Mucosa of rectum (tissue), 2 donors: ENCODE measurements around the gene MICAL3.

Source experiments
- H3K27ac ChIP-seq, 2 donors: one replicate each; pipeline ENCODE4 v1.7.0; 2013; ENCODE audit warnings: inconsistent platforms in 2 of 2, low read depth in 2 of 2, low read length in 2 of 2
- H3K27me3 ChIP-seq, 2 donors: one replicate each; pipeline ENCODE4 v1.7.0; 2013; ENCODE audit warnings: low read length in 2 of 2; ENCODE audit not compliant: control insufficient read depth in 2 of 2, insufficient read depth in 2 of 2
- H3K36me3 ChIP-seq, 2 donors: one replicate each; pipeline ENCODE4 v1.7.0; 2013; ENCODE audit warnings: low read length in 2 of 2; ENCODE audit not compliant: control insufficient read depth in 2 of 2, insufficient read depth in 2 of 2
- H3K4me1 ChIP-seq, 2 donors: one replicate each; pipeline ENCODE4 v1.7.0; 2013; ENCODE audit warnings: low read length in 2 of 2, mild to moderate bottlenecking in 1 of 2; ENCODE audit not compliant: control insufficient read depth in 2 of 2, insufficient read depth in 2 of 2
- H3K4me3 ChIP-seq, 2 donors: one replicate each; pipeline ENCODE4 v1.7.0; 2013; ENCODE audit warnings: low read length in 2 of 2
- H3K9ac ChIP-seq, 2 donors: one replicate each; pipeline ENCODE4 v1.7.0; 2013; ENCODE audit warnings: low read length in 2 of 2, low read depth in 1 of 2, mild to moderate bottlenecking in 1 of 2
- H3K9me3 ChIP-seq, 2 donors: one replicate each; pipeline ENCODE4 v1.7.0; 2013; ENCODE audit warnings: low read length in 2 of 2; ENCODE audit not compliant: control insufficient read depth in 2 of 2
- donor health status: healthy.
- donor health status: Normal muscosa, but diverticular disease.

MICAL3 gene

GRCh38 chr22:17968126-17968525, 56.2 kb downstream of the MICAL3 start:
- Histone ChIP-seq H3K9me3 (no peaks in the 10 kb centered on the region), H3K36me3 (peaks cover 0 to 2% of the 10 kb centered on the region in 2 donors), H3K4me1 (no peaks in the 10 kb centered on the region), H3K27ac (no peak overlapping the region), H3K9ac (no peak overlapping the region), H3K4me3 (no peak overlapping the region), H3K27me3 (no peaks in the 10 kb centered on the region)

DNA sequence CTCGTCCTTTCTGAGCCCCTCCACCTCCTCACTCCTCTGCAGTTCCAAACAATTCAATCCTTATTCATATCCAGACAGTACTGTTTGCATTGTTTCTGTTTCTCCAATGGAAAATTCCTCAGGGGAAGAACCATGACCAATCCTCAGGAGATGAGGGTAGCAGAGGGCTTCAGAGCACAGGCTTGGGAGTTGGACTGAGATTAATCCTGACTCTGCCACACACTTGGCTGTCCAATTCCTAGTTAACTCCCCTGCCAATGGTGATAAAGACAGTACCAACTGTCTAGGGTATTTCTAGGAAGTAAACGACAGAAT, 58.0 kb downstream of the MICAL3 start:
- Histone ChIP-seq H3K4me1 (no peaks in the 10 kb centered on the region), H3K36me3 (peaks cover 0 to 2% of the 10 kb centered on the region in 2 donors), H3K9ac (no peak overlapping the region), H3K4me3 (no peak overlapping the region), H3K9me3 (no peaks in the 10 kb centered on the region), H3K27ac (no peak overlapping the region), H3K27me3 (no peaks in the 10 kb centered on the region)

- Histone ChIP-seq H3K36me3 (peaks cover 0 to 2% of the 10 kb centered on the region in 2 donors), H3K27ac (no peak overlapping the region), H3K27me3 (no peaks in the 10 kb centered on the region), H3K4me1 (no peaks in the 10 kb centered on the region), H3K9me3 (no peaks in the 10 kb centered on the region), H3K9ac (no peak overlapping the region), H3K4me3 (no peak overlapping the region)
These were observed 58.6 kb downstream of the MICAL3 start for GRCh38 chr22:17965538-17966402.

- Histone ChIP-seq H3K9me3 (no peaks in the 10 kb centered on the region), H3K27me3 (no peaks in the 10 kb centered on the region), H3K4me1 (no peaks in the 10 kb centered on the region), H3K9ac (no peak overlapping the region), H3K36me3 (peaks cover 2% of the 10 kb centered on the region in 2 donors), H3K27ac (no peak overlapping the region), H3K4me3 (no peak overlapping the region)
These were observed 59.7 kb downstream of the MICAL3 start for GRCh38 chr22:17964643-17965042.

DNA sequence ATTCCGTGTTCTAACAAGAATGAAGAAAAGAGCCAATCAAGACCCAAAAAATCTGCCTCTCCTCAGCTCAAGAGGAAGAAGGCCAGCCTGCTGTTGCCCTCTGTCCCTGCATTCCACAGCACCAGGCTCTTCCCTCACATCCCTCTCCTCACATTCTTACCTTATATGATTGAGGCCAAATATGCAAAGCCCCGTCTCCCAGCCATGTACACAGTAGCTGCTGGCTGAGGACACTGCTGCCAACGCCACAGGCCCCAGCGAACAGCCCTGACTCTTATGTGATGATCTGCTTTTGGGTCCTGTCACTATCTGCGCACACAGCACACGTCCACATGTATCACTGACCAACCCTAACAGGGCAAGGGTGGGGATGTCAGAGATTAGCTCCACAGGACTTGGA, 60.2 kb downstream of the MICAL3 start:
- no peak overlapping the region for H3K27ac ChIP-seq
- H3K9me3 ChIP-seq: no peaks in the 10 kb centered on the region
- no peak overlapping the region for H3K9ac ChIP-seq
- H3K27me3 ChIP-seq: no peaks in the 10 kb centered on the region
- H3K4me3 ChIP-seq: no peak overlapping the region
- no peaks in the 10 kb centered on the region for H3K4me1 ChIP-seq
- H3K36me3 ChIP-seq: peaks cover 2 to 4% of the 10 kb centered on the region in 2 donors

GRCh38 chr22:17963015-17963414, 61.3 kb downstream of the MICAL3 start:
- no peak overlapping the region for H3K9ac ChIP-seq

DNA sequence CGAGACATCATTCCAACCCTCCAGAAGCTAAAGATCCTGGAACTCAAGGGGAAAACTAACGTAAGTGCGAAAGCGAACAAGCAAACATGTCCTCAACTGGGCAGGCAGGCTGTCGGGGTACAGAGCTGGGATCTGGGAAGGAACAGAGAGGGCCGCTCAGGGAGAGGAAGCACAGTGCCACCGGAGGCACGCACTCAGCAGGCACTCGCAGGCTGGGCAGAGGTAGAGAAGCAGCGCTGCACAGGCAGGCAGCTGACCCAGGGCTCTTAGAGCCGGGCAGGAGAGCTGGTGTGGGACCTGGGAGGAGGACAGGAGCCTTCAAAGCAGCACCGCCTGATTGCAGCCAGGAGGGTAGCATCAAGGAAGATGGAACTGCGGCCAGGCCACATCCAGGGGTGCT, 62.2 kb downstream of the MICAL3 start:
- Histone ChIP-seq H3K9ac (no peak overlapping the region), H3K4me1 (no peaks in the 10 kb centered on the region), H3K27me3 (no peaks in the 10 kb centered on the region), H3K27ac (no peak overlapping the region), H3K36me3 (peaks cover 2 to 4% of the 10 kb centered on the region in 2 donors), H3K4me3 (no peak overlapping the region), H3K9me3 (no peaks in the 10 kb centered on the region)

More at GRCh38 chr22:17963015-17963414, 61.3 kb downstream of the MICAL3 start:
- H3K27me3 ChIP-seq: no peaks in the 10 kb centered on the region
- peaks cover 2 to 4% of the 10 kb centered on the region in 2 donors for H3K36me3 ChIP-seq
- H3K27ac ChIP-seq: no peak overlapping the region
- no peak overlapping the region for H3K4me3 ChIP-seq
- no peaks in the 10 kb centered on the region for H3K9me3 ChIP-seq
- H3K4me1 ChIP-seq: no peaks in the 10 kb centered on the region

DNA sequence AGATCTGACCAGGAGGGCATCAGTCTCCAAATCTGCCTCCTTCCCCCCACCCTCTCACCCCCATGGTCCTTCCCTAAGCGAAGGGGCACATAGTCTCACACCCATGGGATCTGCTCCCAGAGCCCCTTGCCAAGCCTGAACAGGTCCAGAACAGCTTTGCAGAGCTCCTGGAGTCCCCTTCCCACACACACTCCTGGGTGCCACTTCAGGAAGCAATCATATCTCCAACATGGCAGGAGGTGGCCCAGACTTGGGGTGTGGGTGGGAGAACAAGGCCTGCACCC, 63.0 kb downstream of the MICAL3 start:
- H3K4me1 ChIP-seq: no peaks in the 10 kb centered on the region
- H3K27ac ChIP-seq: no peak overlapping the region
- H3K27me3 ChIP-seq: no peaks in the 10 kb centered on the region
- H3K9me3 ChIP-seq: no peaks in the 10 kb centered on the region
- no peak overlapping the region for H3K9ac ChIP-seq
- H3K36me3 ChIP-seq: peaks cover 2 to 4% of the 10 kb centered on the region in 2 donors
- H3K4me3 ChIP-seq: no peak overlapping the region

DNA sequence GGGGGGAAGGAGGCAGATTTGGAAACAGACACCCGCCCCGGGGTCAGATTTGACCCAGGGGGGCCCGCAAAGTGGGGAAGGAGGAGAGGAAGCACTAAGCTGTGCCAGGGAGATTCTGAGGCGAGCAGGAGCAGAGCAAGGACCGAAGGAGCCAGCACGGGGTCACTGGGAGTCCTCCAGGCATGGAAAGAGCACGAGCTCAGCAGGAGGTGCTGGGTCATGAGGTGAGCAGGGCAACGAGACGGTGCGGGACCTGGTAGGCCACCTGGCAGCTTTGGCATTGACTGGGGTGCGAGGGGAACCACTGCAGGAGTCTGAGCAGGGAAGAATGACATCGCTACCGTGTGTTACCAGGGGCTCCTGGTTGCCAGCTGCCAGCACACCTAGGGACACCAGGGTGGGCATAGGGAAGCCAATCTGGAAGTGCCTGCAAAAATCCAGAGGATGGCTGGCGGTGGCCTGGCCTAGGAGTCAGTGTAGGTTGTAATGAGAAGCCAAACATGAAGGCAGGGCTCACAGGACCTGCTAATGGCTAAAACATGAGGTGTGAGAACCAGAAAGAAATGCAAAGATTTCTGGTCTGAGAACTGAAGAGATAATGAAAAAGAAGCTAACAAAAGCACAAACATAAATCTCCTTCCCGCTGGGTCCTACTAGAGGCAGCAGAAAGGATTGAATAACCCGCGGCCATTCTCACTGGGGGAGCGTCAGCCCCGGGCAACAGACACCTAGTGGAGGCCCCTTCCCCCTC, 63.5 kb downstream of the MICAL3 start:
- no peak overlapping the region for H3K9ac ChIP-seq
- no peak overlapping the region for H3K4me3 ChIP-seq
- H3K36me3 ChIP-seq: peaks cover 2 to 4% of the 10 kb centered on the region in 2 donors
- H3K9me3 ChIP-seq: no peaks in the 10 kb centered on the region
- H3K27me3 ChIP-seq: no peaks in the 10 kb centered on the region
- no peaks in the 10 kb centered on the region for H3K4me1 ChIP-seq
- no peak overlapping the region for H3K27ac ChIP-seq

DNA sequence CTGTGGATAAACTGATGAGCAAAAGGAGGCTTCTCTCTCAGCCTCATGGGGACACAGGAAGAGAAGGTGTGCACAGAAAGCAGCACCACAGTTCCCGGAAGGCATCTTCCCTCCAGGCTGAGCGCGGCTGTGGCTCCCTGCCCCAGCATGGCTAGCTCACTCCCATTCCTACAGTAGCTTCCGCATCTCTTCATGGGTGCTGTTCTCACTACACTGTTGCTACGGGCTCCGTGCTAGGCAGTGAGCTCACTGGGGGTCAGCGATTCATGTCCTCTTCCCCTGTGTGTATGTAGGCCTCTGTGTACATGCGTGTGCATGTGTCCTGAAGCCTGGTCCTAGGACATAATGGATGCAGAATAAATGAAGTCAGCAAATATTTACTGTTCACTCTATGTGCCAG, 64.3 kb downstream of the MICAL3 start:
- no peaks in the 10 kb centered on the region for H3K9me3 ChIP-seq
- H3K4me1 ChIP-seq: peaks cover 3 to 4% of the 10 kb centered on the region in 2 donors
- no peak overlapping the region for H3K9ac ChIP-seq
- no peak overlapping the region for H3K4me3 ChIP-seq
- H3K27me3 ChIP-seq: no peaks in the 10 kb centered on the region
- peaks cover 2 to 4% of the 10 kb centered on the region in 2 donors for H3K36me3 ChIP-seq
- H3K27ac ChIP-seq: no peak overlapping the region
